Left lung (tissue), 10 donors: Measurements from ENCODE around the gene HNF4A. TPM values are rescaled to one million over a fixed set of nuclear protein-coding genes. Genes with fewer than 3 reads are reported as not detected.
A peak's percentile ranks its signal among the peaks of the same experiment; 100 is the strongest.

Experiments
- ATAC-seq: fragments of 200-7000 bp; cut with Tn5 transposase; one replicate; pipeline ENCODE4 v1.9.1; 2020; ENCODE audit warnings: moderate library complexity
- DNase-seq, 4 donors: peaks; one replicate each; pipeline ENCODE4 v3.0.0-alpha.2; 2013 to 2020
- H3K27ac ChIP-seq, 2 donors: fragments of 200-600 bp; sonication (generic) in 1 of 2; one replicate each; pipeline versions ENCODE4 v1.5.0 to v1.8.0; 2020 to 2021
- H3K27me3 ChIP-seq, 2 donors: fragments of 200-600 bp; sonication (generic) in 1 of 2; one replicate each; pipeline versions ENCODE4 v1.5.0 to v1.8.0; 2020 to 2021
- H3K36me3 ChIP-seq, 2 donors: fragments of 200-600 bp; sonication (generic) in 1 of 2; one replicate each; pipeline versions ENCODE4 v1.5.0 to v1.8.0; 2020 to 2021
- H3K4me1 ChIP-seq, 2 donors: fragments of 200-600 bp; one replicate each; pipeline ENCODE4 v1.8.0; 2021
- H3K4me3 ChIP-seq, 2 donors: fragments of 200-600 bp; sonication (generic) in 1 of 2; one replicate each; pipeline versions ENCODE4 v1.5.0 to v1.8.0; 2020 to 2021; ENCODE audit warnings: mild to moderate bottlenecking in 1 of 2
- H3K9me3 ChIP-seq, 2 donors: fragments of 200-600 bp; sonication (generic) in 1 of 2; one replicate each; pipeline versions ENCODE4 v1.5.0 to v1.8.0; 2020 to 2021
- CTCF ChIP-seq, 2 donors: fragments of 200-600 bp; sonication (generic) in 1 of 2; IDR thresholded peaks; one replicate each; pipeline versions ENCODE4 v1.5.0 to v1.8.0; 2021; ENCODE audit warnings: antibody characterized with exemption in 2 of 2
- intact Hi-C, 2 donors: fragments of 100-400 bp; cut with DNase I; formaldehyde crosslinking; loops; one replicate each; pipeline versions ENCODE4 v1.11.2 to v1.14.2; 2022
- polyA plus RNA-seq, 6 donors: library from polyadenylated mRNA; unstranded; fragments of 120-200 nt; gene quantifications; one replicate each; pipeline ENCODE4 v1.2.1, GENCODE V29; 2013; ENCODE audit not compliant: insufficient read length in 6 of 6
- total RNA-seq, 2 donors: library from RNA; stranded (reverse); fragmentation: NEBNext Ultra II Directional; extraction: Animal tissue kit (Norgen Biotek cat#: 25700); gene quantifications; one replicate each; pipeline ENCODE4 v1.2.1, GENCODE V29; 2021
- donor health status: DM: no; HTN: yes; CAD: no.
- donor health status: DM: no; HTN: no; CAD: no.

HNF4A gene
- total and polyA plus RNA-seq, 8 donors = 0.21 to 3.5 (median 0.96) TPM

DNA sequence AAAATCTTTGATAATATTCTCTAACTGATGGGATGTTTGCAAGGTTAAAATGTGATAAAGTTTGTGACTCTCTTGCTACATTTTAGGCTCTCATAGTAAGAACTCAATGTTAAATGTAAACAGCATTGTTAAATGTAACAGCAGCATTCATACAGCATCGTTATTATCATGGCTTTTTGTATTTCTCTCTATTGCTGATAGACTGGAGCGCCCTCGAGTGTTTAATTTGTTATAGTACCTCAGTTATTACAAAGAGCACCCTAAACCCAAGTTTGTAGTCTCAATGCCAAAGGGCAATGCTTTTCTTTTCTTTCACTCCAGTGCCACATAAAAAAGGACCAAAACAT, 105.3 kb downstream of the HNF4A start:
- no peaks in the 10 kb centered on the region for H3K9me3 ChIP-seq
- no peak overlapping the region for H3K27ac ChIP-seq
- peak in 1 of 4 donors; percentile 48 for DNase-seq
- no peaks in the 10 kb centered on the region for H3K27me3 ChIP-seq
- peak in 1 of 2 donors; percentile 33 for TF ChIP-seq CTCF (IDR thresholded peaks at IDR 0.05)
- no peak overlapping the region for H3K4me3 ChIP-seq
- intact Hi-C loops = loop anchor here in 1 of 2 donors (5.0 to 10.0 kb wide), 2 partner anchors 73 to 246 kb away; partner anchors contain the start of gene OSER1
- H3K36me3 ChIP-seq = no peaks in the 10 kb centered on the region
- peak; percentile 49 for ATAC-seq
- H3K4me1 ChIP-seq = no peaks in the 10 kb centered on the region

GRCh38 chr20:44461142-44461802, 105.8 kb downstream of the HNF4A start:
- Histone ChIP-seq H3K27ac (no peak overlapping the region), H3K4me1 (no peaks in the 10 kb centered on the region), H3K27me3 (no peaks in the 10 kb centered on the region), H3K36me3 (no peaks in the 10 kb centered on the region), H3K9me3 (no peaks in the 10 kb centered on the region), H3K4me3 (no peak overlapping the region)
- TF ChIP-seq CTCF (IDR thresholded peaks at IDR 0.05) = no peak
- intact Hi-C loops = loop anchor here in 1 of 2 donors (5.0 to 10.0 kb wide), 2 partner anchors 74 to 246 kb away; partner anchors contain the start of gene OSER1
- ATAC-seq = no peak
- DNase-seq = no peak

GRCh38 chr20:44461803-44462174, 106.3 kb downstream of the HNF4A start:
- Histone ChIP-seq H3K36me3 (no peaks in the 10 kb centered on the region), H3K27me3 (no peaks in the 10 kb centered on the region), H3K27ac (no peak overlapping the region), H3K9me3 (no peaks in the 10 kb centered on the region), H3K4me1 (no peaks in the 10 kb centered on the region), H3K4me3 (no peak overlapping the region)
- intact Hi-C loops = loop anchor here in 1 of 2 donors (5.0 to 10.0 kb wide), 2 partner anchors 74 to 247 kb away; partner anchors contain the start of gene OSER1
- no peak for TF ChIP-seq CTCF (IDR thresholded peaks at IDR 0.05)
- no peak for ATAC-seq
- DNase-seq = no peak

GRCh38 chr20:44463466-44463865, 108.0 kb downstream of the HNF4A start:
- no peak overlapping the region for H3K27ac ChIP-seq
- no peaks in the 10 kb centered on the region for H3K36me3 ChIP-seq
- no peak for TF ChIP-seq CTCF (IDR thresholded peaks at IDR 0.05)
- H3K4me3 ChIP-seq = no peak overlapping the region
- DNase-seq (no peak), ATAC-seq (no peak)
- H3K27me3 ChIP-seq = no peaks in the 10 kb centered on the region
- H3K4me1 ChIP-seq = no peaks in the 10 kb centered on the region
- H3K9me3 ChIP-seq = no peaks in the 10 kb centered on the region
- intact Hi-C loops = loop anchor here in 1 of 2 donors (5.0 to 10.0 kb wide), 2 partner anchors 76 to 249 kb away; partner anchors contain the start of gene OSER1

- Histone ChIP-seq H3K4me3 (no peak overlapping the region), H3K9me3 (no peaks in the 10 kb centered on the region), H3K4me1 (no peaks in the 10 kb centered on the region), H3K27me3 (no peaks in the 10 kb centered on the region), H3K27ac (no peak overlapping the region), H3K36me3 (no peaks in the 10 kb centered on the region)
- ATAC-seq = no peak
- no peak for TF ChIP-seq CTCF (IDR thresholded peaks at IDR 0.05)
- no peak for DNase-seq
- intact Hi-C loops = loop anchor here in 1 of 2 donors (5.0 to 10.0 kb wide), 2 partner anchors 77 to 250 kb away; partner anchors contain the start of gene OSER1
Measured at GRCh38 chr20:44464514-44464913, 109.0 kb downstream of the HNF4A start.
